ENCODE data around the gene EXOSC2. TPM values are rescaled to one million over a fixed set of nuclear protein-coding genes. Genes with fewer than 3 reads are reported as not detected.

Gene EXOSC2
- polyA plus RNA-seq, 1 donor (not counting 4 experiments of a cell fraction or from before 2014, with no cell fraction given): 37.5 TPM

- H3K79me2 ChIP-seq (ENCODE audit: control insufficient read depth, insufficient read depth, low read length): peaks cover 7% of the 10 kb centered on the region
- H3K27ac ChIP-seq (ENCODE audit: control insufficient read depth, insufficient read depth, low read length): no peak overlapping the region
These were observed 58.2 kb downstream of the EXOSC2 start for GRCh38 chr9:130751631-130752355.

More at GRCh38 chr9:130751631-130752355, 58.2 kb downstream of the EXOSC2 start:
- Histone ChIP-seq H3K9me1 (ENCODE audit: control insufficient read depth, extremely low read depth, insufficient read depth, low read length) (no peaks in the 10 kb centered on the region), H3K27me3 (ENCODE audit: control insufficient read depth, extremely low read depth, insufficient read depth, low read length) (no peaks in the 10 kb centered on the region), H3K4me2 (ENCODE audit: control insufficient read depth, extremely low read depth, insufficient read depth, low read depth, low read length) (no peak overlapping the region), H3K4me1 (ENCODE audit: control insufficient read depth, extremely low read depth, insufficient read depth, low read length) (no peaks in the 10 kb centered on the region), H4K20me1 (ENCODE audit: control insufficient read depth, extremely low read depth, insufficient read depth, low read length) (no peaks in the 10 kb centered on the region), H3K36me3 (ENCODE audit: control insufficient read depth in 2 of 2, extremely low read depth in 1 of 2, insufficient read depth in 2 of 2, low read length in 2 of 2) (no peaks in the 10 kb centered on the region), H3K4me3 (ENCODE audit: control insufficient read depth in 2 of 3, extremely low read depth in 1 of 3, insufficient read depth in 2 of 3, low read depth in 1 of 3, low read length in 3 of 3) (no peak overlapping the region), H3K9ac (ENCODE audit: control insufficient read depth, extremely low read depth, insufficient read depth, low read length) (no peak overlapping the region), H2AFZ (ENCODE audit: control insufficient read depth, low read length) (no peak overlapping the region), H3K9me3 (ENCODE audit: control insufficient read depth, low read depth, low read length) (no peaks in the 10 kb centered on the region)
- no peak for TF ChIP-seq CTCF (optimal IDR thresholded peaks at IDR 0.05 in 1 of 3, IDR thresholded peaks at IDR 0.05 in 1 of 3, conservative IDR thresholded peaks at IDR 0.05 in 1 of 3; ENCODE audit: extremely low read depth in 1 of 3, insufficient read depth in 2 of 3, low read length in 3 of 3)
- no peak for TF ChIP-seq EZH2 (IDR thresholded peaks at IDR 0.05; ENCODE audit: low read length)
- dilution Hi-C loops (cut with MboI; ENCODE audit: extremely low pct_ligation_motif_present, low sequenced_read_pairs): no loop called here
- FAIRE-seq: no peak
- DNase-seq (ENCODE audit: low read depth, low spot score): no peak

Small RNA genes within 50 kb of the gene (small RNA-seq; reads per million reads assigned to genes)
- 0 reads per million in 3 experiments for gene AL359092.1 (ENCODE audit: insufficient read length in 3 of 3, low read depth in 3 of 3, low replicate concordance in 1 of 3)

Other genes starting within 250 kb of the EXOSC2 start
- gene ASS1, start 248.8 kb upstream of the EXOSC2 start, polyA plus RNA-seq: 23.7 to 165 TPM (median 52.4 TPM) in 3 replicates
- gene FUBP3, start 114.2 kb upstream of the EXOSC2 start, polyA plus RNA-seq: 35.0 to 39.1 TPM (median 37.4 TPM) in 3 replicates
- gene PRDM12, start 29.2 kb upstream of the EXOSC2 start, polyA plus RNA-seq: not detected in 3 replicates
- 13.8 to 20.3 TPM (median 17.0 TPM) in 3 replicates for gene ABL1, start 141.5 kb downstream of the EXOSC2 start, polyA plus RNA-seq
- not detected in 3 replicates for gene QRFP, start 203.0 kb downstream of the EXOSC2 start, polyA plus RNA-seq
- 0.79 to 1.3 TPM (median 0.94 TPM) in 3 replicates for gene FIBCD1, start 245.5 kb downstream of the EXOSC2 start, polyA plus RNA-seq

All from keratinocyte (primary cell).